HG02678 (cell line): Measurements from ENCODE around the gene UGT1A6.
"Not testable (repeated sequence)": the region's sequence is repeated elsewhere in the genome, so short reads cannot be mapped to it uniquely, and the experiment has no call there.

Source experiments
- ATAC-seq: cut with Tn5 transposase; IDR thresholded peaks from one replicate; pipeline ENCODE4 v1.9.1; 2021; ENCODE audit warnings: mild to moderate bottlenecking, moderate library complexity; ENCODE audit not compliant: unreplicated experiment

UGT1A6 gene

DNA sequence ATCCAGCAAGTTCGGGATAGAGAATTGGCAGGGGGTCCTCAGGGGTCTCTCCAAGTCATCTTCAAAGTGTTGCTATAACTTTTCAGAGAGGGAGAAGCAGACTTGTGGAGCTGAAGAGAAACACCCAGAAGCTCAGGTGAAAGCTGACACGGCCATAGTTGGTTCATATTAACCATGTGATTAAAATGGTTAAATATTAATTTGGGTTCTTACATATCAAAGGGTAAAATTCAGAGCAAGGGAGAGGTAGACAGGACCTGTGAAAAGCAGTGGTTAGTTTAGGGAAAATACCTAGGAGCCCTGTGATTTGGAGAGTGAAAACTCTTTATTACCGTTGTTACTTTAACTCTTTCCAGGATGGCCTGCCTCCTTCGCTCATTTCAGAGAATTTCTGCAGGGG is at the start of gene UGT1A6:
Gene UGT1A6, plus strand, starts transcription at position 243 of the 400 bp plus-strand sequence. Its CDS starts 115 bp downstream, at position 358.
- ATAC-seq: no peak

GRCh38 chr2:233643128-233643527 is 49.6 kb upstream of the UGT1A6 start:
- ATAC-seq: no peak

DNA sequence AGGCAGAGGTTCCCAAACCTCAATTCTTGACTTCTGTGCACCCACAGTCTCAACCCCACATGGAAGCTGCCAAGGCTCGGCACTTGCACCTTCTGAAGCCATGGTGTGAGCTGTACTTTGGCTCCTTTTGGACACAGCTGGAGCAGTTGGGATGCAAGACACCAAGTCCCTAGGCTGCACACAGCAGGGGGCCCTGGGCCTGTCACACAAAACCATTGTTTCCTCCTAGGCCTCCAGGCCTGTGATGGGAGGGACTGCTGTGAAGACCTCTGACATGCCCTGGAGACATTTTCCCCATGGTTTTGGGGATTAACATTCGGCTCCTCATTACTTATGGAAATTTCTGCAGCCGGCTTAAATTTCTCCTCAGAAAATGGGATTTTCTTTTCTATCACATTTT is 46.7 kb upstream of the UGT1A6 start:
- ATAC-seq: not testable (repeated sequence)

GRCh38 chr2:233650981-233651380 is 41.7 kb upstream of the UGT1A6 start:
- no peak for ATAC-seq

DNA sequence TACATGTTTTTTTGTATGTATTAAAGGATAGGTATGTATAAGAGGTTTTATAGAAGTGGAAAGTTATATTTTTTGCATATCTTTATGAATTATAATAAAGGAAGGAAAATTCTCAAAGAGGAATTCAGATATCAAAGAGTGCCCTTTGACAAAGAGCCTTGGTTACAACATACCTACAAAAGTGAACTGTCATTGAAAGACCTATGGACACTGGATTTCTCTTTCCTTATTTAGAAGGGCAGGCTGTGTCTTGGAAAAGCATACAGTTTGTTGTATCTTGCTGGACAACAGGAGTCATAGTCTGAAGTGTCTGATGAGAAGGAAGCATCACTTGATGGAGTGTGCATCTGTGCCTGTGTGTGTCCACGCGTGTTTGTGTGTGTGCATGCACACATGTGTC is 41.3 kb upstream of the UGT1A6 start:
- no peak for ATAC-seq

DNA sequence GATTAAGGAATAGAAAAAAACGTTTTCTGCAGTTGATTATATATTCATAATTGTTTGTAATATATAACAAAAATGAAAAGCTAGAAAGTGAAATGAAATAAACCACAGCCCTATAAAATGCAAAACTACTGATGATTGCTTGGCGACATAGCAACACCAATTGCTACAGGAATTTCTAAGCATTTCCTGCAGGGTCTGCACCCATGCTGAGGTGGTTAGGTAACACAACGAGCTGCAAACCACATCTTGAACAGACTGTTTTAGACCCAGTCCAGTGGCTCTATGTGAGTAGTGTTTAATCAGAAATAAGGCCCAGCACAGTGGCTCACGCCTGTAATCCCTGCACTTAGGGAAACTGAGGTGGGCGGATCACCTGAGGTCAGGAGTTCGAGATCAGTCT is 38.2 kb upstream of the UGT1A6 start:
- no peak for ATAC-seq

DNA sequence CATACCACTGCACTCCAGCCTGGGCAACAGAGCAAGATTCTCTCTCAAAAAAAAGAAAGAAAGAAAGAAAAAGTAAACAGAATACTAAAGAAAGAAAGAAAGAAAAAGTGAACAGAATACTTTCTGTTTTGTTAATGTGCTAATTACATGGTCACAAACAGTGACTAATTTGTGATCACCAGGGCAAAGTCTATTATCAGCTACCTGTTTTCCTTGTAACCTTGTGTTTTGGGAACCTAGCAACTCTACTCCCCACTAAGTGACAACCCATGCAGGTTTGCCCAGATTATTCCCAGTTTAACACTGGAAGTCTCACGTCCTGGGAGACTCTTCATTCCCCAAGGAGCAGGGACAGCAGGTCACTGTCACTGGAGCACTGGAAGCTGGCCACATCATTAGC is 37.6 kb upstream of the UGT1A6 start:
- ATAC-seq: no peak

- not testable (repeated sequence) for ATAC-seq
Observed at GRCh38 chr2:233655943-233656342, 36.7 kb upstream of the UGT1A6 start.

DNA sequence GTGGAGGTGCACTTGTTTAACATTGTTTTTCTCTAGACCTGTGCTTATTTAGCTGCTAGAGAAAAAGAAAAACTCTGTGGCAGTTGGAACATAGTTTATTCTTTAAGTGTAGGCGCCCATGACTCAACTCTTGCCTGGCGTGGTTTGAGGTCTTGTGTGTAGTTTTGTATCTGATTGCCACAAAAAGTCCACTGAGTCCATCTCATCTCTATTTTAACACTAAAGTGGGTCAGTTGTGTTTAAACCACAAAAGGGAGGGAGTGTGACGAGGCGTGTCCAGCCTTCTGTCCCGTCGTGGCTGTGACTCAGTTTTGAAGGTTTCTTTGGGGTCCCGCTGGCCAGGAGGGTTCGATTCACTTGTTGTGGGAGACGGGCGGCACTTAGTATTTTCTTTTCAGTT is 36.2 kb upstream of the UGT1A6 start:
- ATAC-seq: no peak

GRCh38 chr2:233658610-233659009 is 34.1 kb upstream of the UGT1A6 start:
- ATAC-seq: no peak

- ATAC-seq: no peak
Observed at GRCh38 chr2:233663911-233664310, 28.8 kb upstream of the UGT1A6 start.

DNA sequence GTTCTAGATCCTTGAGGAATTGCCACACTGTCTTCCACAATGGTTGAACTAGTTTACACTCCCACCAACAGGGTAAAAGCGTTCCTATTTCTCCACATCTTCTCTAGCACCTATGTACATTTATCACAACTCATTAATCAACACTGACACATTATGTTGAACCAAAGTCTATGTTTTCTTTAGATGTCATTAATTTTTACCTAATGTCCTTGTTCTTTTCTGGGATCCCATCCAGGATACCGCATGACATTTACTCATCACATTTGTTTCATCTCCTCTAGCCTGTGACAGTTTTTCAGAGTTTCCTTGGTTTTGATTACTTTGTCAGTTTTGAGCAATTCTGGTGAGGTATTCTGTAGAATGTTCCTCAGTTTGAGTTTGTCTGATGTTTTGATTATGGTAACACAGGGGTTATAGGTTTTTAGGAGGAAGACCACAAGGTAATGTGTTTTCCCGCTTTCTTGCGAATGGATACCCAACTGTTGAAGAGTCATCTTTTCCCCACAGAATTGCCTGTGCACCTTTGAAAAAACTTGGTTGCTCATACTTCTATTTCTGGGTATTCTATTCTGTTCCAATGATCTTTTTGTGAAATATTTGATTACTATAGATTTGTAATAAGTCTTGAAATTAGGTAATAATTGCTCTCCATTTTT is 24.0 kb upstream of the UGT1A6 start:
- ATAC-seq: no peak

DNA sequence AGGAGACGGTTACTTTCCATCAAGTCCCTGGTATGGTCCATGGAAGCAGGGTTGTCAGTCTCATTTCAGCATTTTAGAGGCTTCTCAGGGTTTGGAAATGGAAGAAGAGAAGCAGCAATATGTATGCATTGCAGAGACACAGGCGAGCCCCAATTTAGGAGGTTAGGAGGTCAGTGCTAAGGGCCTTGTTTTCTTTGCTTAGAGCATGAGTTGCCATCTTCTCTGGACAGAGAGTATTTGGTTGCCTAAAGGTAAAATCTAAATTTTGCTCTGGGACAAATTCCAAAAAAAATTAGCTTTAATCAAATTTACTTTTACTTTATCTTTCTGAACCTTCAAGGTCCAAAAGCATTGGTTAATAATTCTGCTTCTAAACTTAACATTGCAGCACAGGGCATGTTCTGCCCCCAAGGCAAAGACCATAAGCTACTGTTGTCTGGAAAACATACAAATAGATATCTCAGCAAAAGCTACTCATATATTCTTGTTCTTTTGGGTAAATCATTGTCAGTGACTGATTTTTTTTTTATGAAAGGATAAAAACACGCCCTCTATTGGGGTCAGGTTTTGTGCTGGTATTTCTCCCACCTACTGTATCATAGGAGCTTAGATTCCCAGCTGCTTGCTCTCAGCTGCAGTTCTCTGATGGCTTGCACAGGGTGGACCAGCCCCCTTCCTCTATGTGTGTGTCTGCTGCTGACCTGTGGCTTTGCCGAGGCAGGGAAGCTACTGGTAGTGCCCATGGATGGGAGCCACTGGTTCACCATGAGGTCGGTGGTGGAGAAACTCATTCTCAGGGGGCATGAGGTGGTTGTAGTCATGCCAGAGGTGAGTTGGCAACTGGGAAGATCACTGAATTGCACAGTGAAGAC is 21.2 kb upstream of the UGT1A6 start, which contains the start of gene UGT1A9:
Gene UGT1A9, plus strand, starts transcription at position 609 of the 872 bp plus-strand sequence. Its CDS starts 37 bp downstream, at position 646.
- ATAC-seq: no peak

GRCh38 chr2:233672886-233673285 is 19.8 kb upstream of the UGT1A6 start:
- no peak for ATAC-seq

DNA sequence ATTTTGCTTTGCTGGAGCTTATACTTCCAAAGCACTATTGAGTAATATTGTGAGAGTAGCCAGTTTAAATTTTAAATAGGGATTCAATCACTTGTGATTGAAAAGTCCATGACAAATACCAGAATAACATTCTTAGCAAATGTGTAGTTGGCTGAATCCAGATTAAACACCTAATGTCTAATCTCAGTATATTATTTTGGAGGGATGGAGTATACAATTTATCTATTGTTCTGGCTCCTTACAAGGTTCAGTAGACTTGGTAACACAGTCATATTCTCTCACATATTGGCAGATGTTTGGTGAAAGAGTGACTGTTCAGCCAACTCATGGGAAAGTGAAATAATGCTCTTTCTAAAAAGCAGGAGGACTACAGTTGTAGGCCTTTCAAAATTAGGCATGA is 18.8 kb upstream of the UGT1A6 start:
- no peak for ATAC-seq

- no peak for ATAC-seq
Observed at GRCh38 chr2:233674314-233674713, 18.4 kb upstream of the UGT1A6 start.

GRCh38 chr2:233674995-233675394 is 17.7 kb upstream of the UGT1A6 start:
- ATAC-seq: no peak

- no peak for ATAC-seq
Observed at GRCh38 chr2:233676046-233676445, 16.6 kb upstream of the UGT1A6 start.

- no peak for ATAC-seq
Observed at GRCh38 chr2:233679196-233679595, 13.5 kb upstream of the UGT1A6 start.

DNA sequence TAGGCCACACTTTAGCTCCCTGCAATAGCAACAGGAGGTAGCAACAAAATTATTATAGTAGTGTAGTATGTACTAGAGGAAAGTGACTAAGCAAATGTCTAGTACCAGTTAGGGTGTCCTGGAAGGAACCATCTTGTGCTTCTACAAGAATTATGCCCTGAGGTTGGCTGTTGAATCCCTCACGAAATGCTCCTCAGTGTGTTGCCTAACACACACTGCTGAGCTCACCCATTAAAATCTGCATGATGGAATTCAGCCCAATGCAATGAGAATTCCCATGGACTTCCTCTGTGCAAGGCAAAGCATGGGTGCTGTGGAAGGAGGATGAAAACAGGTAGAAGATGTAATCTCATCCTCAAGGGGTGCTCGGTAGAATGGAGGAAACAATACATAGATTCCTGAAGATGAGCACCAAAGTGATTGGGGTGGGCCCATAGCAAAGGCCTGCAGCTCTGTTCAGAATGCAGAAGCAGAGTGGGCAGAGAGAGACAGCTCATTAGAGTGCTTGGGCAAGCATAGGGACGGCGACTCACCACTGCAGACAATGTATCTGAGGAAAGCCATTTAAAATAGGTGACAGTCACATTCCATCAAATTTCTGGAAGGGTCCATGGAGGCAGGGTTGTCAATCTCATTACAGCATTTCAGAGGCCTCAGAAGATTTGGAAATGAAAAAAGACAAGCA is 12.2 kb upstream of the UGT1A6 start:
- no peak for ATAC-seq

DNA sequence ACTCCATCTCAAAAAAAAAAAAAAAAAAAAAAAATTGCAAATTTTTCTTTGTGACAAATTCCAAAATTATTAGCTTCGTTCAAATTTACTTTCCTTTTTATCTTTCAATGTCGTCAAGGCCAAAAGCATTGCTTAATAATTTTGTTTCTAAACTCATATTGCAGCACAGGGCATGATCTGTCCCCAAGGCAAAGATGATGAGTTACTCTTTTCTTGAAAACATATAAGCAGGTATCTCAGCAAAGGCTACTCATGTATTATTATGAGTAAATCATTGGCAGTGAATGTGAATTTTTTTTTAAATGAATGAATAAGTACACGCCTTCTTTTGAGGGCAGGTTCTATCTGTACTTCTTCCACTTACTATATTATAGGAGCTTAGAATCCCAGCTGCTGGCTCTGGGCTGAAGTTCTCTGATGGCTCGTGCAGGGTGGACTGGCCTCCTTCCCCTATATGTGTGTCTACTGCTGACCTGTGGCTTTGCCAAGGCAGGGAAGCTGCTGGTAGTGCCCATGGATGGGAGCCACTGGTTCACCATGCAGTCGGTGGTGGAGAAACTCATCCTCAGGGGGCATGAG is 11.1 kb upstream of the UGT1A6 start, which contains the start of gene UGT1A7:
Gene UGT1A7, plus strand, starts transcription at position 381 of the 579 bp plus-strand sequence. Its CDS starts 37 bp downstream, at position 418.
- ATAC-seq: no peak
